Smooth muscle cell (in vitro differentiated cells): Measurements from ENCODE around the gene GCAT. TPM values are rescaled to one million over a fixed set of nuclear protein-coding genes. Genes with fewer than 3 reads are reported as not detected.

Experiments used
- DNase-seq: peaks from one replicate; lab custom pipeline; 2025; ENCODE audit not compliant: unreplicated experiment; lab: John Stamatoyannopoulos, UW
- H2AFZ ChIP-seq: fragments of 200-600 bp; sonication (generic); 2 replicates; pipeline ENCODE4 v1.6.0; 2016; ENCODE audit warnings: antibody characterized with exemption, low read depth, mild to moderate bottlenecking
- H3F3A ChIP-seq: fragments of 200-600 bp; sonication (generic); 2 replicates; pipeline ENCODE4 v1.6.0; 2017; ENCODE audit warnings: antibody characterized with exemption, low read depth
- H3K27ac ChIP-seq: fragments of 200-600 bp; sonication (generic); 2 replicates; pipeline ENCODE4 v1.5.1; 2016; ENCODE audit warnings: low read depth, mild to moderate bottlenecking
- H3K27me3 ChIP-seq: fragments of 200-600 bp; sonication (generic); 2 replicates; pipeline ENCODE4 v1.6.1; 2016; ENCODE audit warnings: low read depth, mild to moderate bottlenecking
- H3K36me3 ChIP-seq: fragments of 200-600 bp; sonication (generic); 2 replicates; pipeline ENCODE4 v1.5.1; 2016; ENCODE audit warnings: low read depth
- H3K4me1 ChIP-seq: fragments of 200-600 bp; sonication (generic); 2 replicates; pipeline ENCODE4 v1.5.1; 2016; ENCODE audit warnings: low read depth
- H3K4me2 ChIP-seq: fragments of 200-600 bp; sonication (generic); 2 replicates; pipeline ENCODE4 v1.6.0; 2016; ENCODE audit warnings: mild to moderate bottlenecking
- H3K4me3 ChIP-seq: fragments of 200-600 bp; sonication (generic); 2 replicates; pipeline ENCODE4 v1.5.1; 2016; ENCODE audit warnings: mild to moderate bottlenecking
- H3K79me2 ChIP-seq: fragments of 200-600 bp; sonication (generic); 2 replicates; pipeline ENCODE4 v1.6.0; 2016; ENCODE audit warnings: low read depth, mild to moderate bottlenecking
- H3K9ac ChIP-seq: fragments of 200-600 bp; sonication (generic); 2 replicates; pipeline ENCODE4 v1.6.0; 2016; ENCODE audit warnings: low read depth
- H3K9me3 ChIP-seq: fragments of 200-600 bp; sonication (generic); replicated peaks from 2 replicates; pipeline ENCODE4 v1.5.1; 2016; ENCODE audit warnings: low read depth
- H4K20me1 ChIP-seq: fragments of 200-600 bp; sonication (generic); 2 replicates; pipeline ENCODE4 v1.6.0; 2016; ENCODE audit warnings: low read depth
- WGBS: methylation state at CpG from one replicate; pipeline ENCODE4 v1.1.7; 2016; ENCODE audit warnings: low lambda C conversion rate; 5-methylcytosine and 5-hydroxymethylcytosine counted together
- polyA plus RNA-seq: library from polyadenylated mRNA; unstranded; fragments of >200 nt; fragmentation: Nextera tagmentation; extraction: Ambion mirVana; gene quantifications from 2 replicates; pipeline ENCODE4 v1.2.1, GENCODE V29; 2016
- total RNA-seq: library from RNA; depleted of rRNA; stranded (reverse); fragments of >200 nt; gene quantifications from 2 replicates; pipeline ENCODE4 v1.2.3, GENCODE V29; 2014
- TF ChIP-seq, protein P1 (sequence below): fragments of 200-600 bp; sonication (generic); IDR thresholded peaks from 2 replicates; pipeline ENCODE4 v1.5.1; 2017; ENCODE audit warnings: borderline replicate concordance, mild to moderate bottlenecking, antibody characterized with exemption; ENCODE audit not compliant: insufficient read depth, poor library complexity, severe bottlenecking

The GCAT gene
- 10.8 and 13.5 TPM in 2 replicates for total RNA-seq
- 21.2 and 30.6 TPM in 2 replicates for polyA plus RNA-seq

DNA sequence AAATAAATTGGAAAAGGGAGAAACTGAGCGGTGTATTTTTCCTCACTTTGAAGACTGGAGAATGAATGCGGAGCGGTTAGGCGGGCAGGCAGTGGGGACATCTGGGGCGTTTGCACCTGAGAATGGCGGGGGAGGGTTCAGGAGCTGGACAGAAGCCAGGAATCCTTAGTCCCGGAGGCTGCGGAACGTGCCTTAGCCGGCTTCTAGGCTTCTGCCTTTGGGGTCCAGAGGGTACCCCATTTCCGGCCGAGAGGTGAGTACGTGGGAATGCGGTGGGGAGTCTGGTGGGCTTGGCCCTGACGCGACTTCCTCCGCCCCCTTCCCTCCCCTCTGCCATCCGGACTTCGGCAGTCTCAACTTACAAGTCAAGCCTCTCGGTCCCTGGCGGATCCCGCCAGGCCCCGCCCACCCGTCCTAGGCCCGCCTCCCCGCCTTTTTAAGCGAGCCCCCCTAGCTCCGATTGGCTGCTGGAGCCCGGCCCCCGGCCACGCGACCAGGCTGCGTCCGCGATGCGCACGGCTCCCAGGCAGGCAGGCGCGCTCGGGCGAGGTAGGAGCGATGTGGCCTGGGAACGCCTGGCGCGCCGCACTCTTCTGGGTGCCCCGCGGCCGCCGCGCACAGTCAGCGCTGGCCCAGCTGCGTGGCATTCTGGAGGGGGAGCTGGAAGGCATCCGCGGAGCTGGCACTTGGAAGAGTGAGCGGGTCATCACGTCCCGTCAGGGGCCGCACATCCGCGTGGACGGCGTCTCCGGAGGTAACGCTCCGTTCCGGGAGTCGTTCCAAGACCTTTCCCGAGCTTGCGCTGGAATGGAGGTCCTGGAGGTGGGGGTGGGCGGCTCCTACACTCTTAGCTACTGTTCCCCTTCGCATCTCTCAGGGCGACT is at the start of gene GCAT:
TSS of gene GCAT (plus strand) at position 525 of the 884 bp plus-strand sequence. CDS start at position 559, 34 bp downstream.
- H3K4me2 ChIP-seq, result peak within 1 kb of the TSS; percentile 100
- TF ChIP-seq, protein P1, sequence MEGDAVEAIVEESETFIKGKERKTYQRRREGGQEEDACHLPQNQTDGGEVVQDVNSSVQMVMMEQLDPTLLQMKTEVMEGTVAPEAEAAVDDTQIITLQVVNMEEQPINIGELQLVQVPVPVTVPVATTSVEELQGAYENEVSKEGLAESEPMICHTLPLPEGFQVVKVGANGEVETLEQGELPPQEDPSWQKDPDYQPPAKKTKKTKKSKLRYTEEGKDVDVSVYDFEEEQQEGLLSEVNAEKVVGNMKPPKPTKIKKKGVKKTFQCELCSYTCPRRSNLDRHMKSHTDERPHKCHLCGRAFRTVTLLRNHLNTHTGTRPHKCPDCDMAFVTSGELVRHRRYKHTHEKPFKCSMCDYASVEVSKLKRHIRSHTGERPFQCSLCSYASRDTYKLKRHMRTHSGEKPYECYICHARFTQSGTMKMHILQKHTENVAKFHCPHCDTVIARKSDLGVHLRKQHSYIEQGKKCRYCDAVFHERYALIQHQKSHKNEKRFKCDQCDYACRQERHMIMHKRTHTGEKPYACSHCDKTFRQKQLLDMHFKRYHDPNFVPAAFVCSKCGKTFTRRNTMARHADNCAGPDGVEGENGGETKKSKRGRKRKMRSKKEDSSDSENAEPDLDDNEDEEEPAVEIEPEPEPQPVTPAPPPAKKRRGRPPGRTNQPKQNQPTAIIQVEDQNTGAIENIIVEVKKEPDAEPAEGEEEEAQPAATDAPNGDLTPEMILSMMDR, result no peak
- peaks cover 13% of the 10 kb centered on the region for H3K79me2 ChIP-seq
- DNase-seq, result peak; percentile 88
- H3F3A ChIP-seq, result peaks cover 12% of the 10 kb centered on the region
- no peak within 1 kb of the TSS for H2AFZ ChIP-seq
- no peaks in the 10 kb centered on the region for H3K27me3 ChIP-seq
- H3K27ac ChIP-seq, result peak within 1 kb of the TSS; percentile 40
- H3K9ac ChIP-seq, result peak within 1 kb of the TSS; percentile 87
- peaks cover 40% of the 10 kb centered on the region for H4K20me1 ChIP-seq
- under 1% methylated on average over 65 of the region's 73 CpGs for WGBS
- peaks cover 32% of the 10 kb centered on the region for H3K4me1 ChIP-seq
- peak within 1 kb of the TSS; percentile 83 for H3K4me3 ChIP-seq
- no peaks in the 10 kb centered on the region for H3K36me3 ChIP-seq
- H3K9me3 ChIP-seq, result no peaks in the 10 kb centered on the region

DNA sequence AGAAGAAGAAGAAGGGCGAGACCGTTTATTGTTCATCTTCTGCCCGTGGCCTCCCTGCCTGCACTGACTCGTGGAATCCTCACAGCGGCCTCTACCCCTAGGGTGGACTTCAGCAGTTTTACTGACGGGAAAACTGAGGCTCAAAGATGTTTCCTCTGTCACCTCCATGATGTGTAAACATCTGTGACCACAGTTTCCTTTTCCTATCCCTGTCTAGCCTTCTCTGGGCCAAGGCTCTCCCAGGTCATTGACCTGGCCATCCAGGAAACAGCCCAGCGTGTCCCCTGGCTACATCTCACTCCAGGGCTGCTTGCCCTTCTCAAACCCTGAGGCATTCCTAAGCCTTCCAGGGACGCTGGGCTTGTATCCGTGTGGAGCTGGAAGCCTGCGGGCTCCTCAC is 49.0 kb upstream of the GCAT start:
- no peak overlapping the region for H2AFZ ChIP-seq
- TF ChIP-seq, protein P1, result no peak
- H4K20me1 ChIP-seq, result peaks cover 94% of the 10 kb centered on the region
- no peak for DNase-seq
- H3K27me3 ChIP-seq, result no peaks in the 10 kb centered on the region
- H3K9ac ChIP-seq, result no peak overlapping the region
- H3K36me3 ChIP-seq, result peaks cover 7% of the 10 kb centered on the region
- no peaks in the 10 kb centered on the region for H3K4me1 ChIP-seq
- H3K4me2 ChIP-seq, result no peak overlapping the region
- no peaks in the 10 kb centered on the region for H3K9me3 ChIP-seq
- 95% methylated on average over 10 of the region's 10 CpGs for WGBS
- peaks cover 7% of the 10 kb centered on the region for H3K79me2 ChIP-seq
- no peaks in the 10 kb centered on the region for H3F3A ChIP-seq
- H3K27ac ChIP-seq, result no peak overlapping the region
- H3K4me3 ChIP-seq, result no peak overlapping the region

GRCh38 chr22:37759281-37759680 is 48.5 kb upstream of the GCAT start:
- Histone ChIP-seq H3K4me1 (no peaks in the 10 kb centered on the region), H3K4me3 (no peak overlapping the region), H3K27ac (no peak overlapping the region), H3K79me2 (peaks cover 7% of the 10 kb centered on the region), H3K9me3 (no peaks in the 10 kb centered on the region), H3K9ac (no peak overlapping the region), H2AFZ (no peak overlapping the region), H3K36me3 (peaks cover 7% of the 10 kb centered on the region), H3K4me2 (no peak overlapping the region), H3K27me3 (no peaks in the 10 kb centered on the region), H4K20me1 (peaks cover 92% of the 10 kb centered on the region), H3F3A (no peaks in the 10 kb centered on the region)
- 96% methylated on average over 11 of the region's 11 CpGs for WGBS
- DNase-seq, result no peak
- TF ChIP-seq, protein P1, result no peak
